Caki2 (cell line): Measurements from ENCODE around the gene DPF3. TPM values are rescaled to one million over a fixed set of nuclear protein-coding genes. Genes with fewer than 3 reads are reported as not detected.

Experiments
- DNase-seq: peaks from one replicate; pipeline ENCODE4 v3.0.0-alpha.2; 2015; ENCODE audit warnings: low read depth
- in situ Hi-C: cut with HindIII; loops from 2 replicates; pipeline ENCODE4 v1.10.0; 2016; ENCODE audit warnings: low sequenced_read_pairs, low pct_unique_long_range_greater_than_20kb, mixed read lengths
- total RNA-seq: library from RNA; depleted of rRNA; stranded (reverse); fragments of >200 nt; shearing (Covaris generic); gene quantifications from 2 replicates; pipeline ENCODE4 v1.2.3, GENCODE V29; 2014; ENCODE audit warnings: low replicate concordance

DPF3 gene
- total RNA-seq, 1 experiment from 2014 or later = not detected

- DNase-seq = no peak
- in situ Hi-C loops = no loop called here
These were observed 236.5 kb downstream of the DPF3 start for GRCh38 chr14:72657214-72657921.

GRCh38 chr14:72653026-72653425 is 240.9 kb downstream of the DPF3 start:
- in situ Hi-C loops = no loop called here
- no peak for DNase-seq

DNA sequence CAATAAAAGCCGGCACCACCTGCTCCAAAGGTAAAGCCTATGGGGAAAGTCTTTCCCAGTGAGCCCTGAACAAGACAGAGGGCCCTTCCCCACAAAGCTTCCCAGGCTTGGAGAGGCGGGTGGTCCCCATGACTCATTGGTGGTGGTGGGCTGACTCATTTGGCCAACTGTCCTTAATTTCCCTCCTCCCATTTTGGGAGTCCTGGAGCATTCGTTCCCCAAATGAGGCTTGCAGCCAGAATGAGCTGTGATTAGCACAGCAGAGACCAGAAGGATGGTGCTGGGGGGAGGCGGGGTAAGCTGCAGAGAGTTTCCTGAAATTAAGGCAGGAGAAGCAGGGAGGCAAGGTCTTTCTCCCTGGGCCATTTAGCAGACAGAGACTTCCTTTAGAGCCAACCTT is 241.7 kb downstream of the DPF3 start:
- in situ Hi-C loops = no loop called here
- DNase-seq = no peak

DNA sequence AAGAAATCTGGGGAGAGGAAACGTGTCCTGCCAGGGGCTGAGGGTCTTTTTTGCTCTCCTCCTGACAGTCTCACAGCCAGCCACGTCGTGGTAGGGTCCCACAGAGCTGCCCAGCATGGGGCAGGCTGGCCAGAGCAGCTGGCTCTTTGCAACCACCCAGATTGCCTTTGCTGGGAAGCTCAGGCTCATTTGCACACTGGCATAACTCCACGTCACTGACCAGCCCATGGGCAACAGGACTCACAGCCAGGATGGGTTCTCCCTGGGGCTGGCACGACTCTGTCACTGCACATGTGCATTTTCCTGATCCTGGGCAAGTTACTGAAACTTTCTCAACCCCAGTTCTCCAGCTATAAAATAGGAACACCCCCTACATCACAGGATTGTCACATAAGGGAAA is 242.2 kb downstream of the DPF3 start:
- DNase-seq = no peak
- in situ Hi-C loops = no loop called here

GRCh38 chr14:72651081-72651480 is 242.8 kb downstream of the DPF3 start:
- in situ Hi-C loops = no loop called here
- DNase-seq = no peak

GRCh38 chr14:72649603-72650227 is 244.2 kb downstream of the DPF3 start:
- in situ Hi-C loops = no loop called here
- DNase-seq = no peak

DNA sequence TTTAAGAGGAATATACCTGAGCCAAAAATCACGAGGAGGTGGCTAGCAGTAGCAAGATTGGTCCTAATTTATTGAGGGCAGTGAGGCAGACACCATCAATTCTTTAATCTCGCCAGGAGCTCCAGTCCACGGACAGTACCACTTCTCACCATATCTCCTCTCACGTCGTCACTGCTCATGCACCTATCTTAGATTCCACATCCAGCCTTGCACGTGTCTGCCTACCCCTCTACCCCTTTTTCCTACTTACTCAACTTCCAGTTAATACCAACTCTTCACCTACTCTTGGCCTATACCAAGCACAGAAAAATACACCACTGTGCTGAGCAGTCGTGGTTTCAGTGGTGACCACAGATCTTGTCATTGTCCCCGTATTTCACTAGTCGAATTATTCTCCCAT is 246.1 kb downstream of the DPF3 start:
- DNase-seq = no peak
- in situ Hi-C loops = no loop called here

DNA sequence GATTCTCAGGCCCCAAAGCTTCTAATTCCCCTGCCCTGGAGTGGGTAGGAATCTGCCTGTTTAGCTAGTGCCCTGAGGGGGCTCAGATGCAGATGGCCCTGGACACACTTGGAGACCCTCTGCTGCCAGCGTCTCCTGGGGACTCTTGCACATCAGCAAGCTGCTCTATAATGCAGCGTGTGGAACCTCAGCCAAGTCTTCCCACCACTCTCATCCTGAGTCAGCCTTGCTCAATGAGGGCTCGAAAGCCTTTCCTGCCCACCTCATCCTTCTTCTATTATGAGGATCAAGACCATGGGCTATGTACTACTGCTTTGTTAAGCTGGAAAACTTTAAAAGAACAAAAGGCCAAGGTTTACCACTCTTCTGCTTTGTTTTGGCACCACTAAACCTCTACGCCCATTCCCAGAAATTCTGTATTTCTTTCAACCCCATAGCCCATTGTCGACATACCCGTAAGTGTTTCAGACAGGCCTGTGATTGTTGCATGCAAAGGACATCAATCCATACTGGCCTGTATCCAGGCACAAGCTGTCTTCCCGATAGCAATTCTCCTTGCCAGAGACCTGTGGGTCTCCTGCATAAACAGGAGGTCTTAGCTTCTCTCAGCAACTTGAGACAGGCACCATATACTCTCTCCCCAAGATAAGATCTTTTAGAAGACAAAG is 246.9 kb downstream of the DPF3 start:
- in situ Hi-C loops = no loop called here
- no peak for DNase-seq

DNA sequence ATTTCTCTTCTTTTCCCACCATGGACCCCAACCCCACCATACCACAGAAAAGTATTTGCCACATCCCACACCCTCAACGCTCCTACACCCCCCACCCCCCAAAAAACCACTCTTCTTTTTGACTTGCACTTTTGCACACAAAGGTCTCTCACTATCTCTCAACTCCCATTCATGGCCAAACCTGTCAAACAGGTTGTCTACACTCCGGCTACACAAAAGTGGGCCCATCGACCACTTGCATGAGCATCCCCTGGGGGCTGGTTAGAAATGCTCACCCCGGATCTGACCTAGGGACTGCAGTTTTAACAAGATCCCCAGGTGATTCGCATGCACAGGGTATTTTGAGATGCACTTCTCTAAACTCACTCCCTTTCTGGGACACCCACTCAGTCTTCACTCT is 248.2 kb downstream of the DPF3 start:
- in situ Hi-C loops = no loop called here

GRCh38 chr14:72644758-72645489 is 249.0 kb downstream of the DPF3 start:
- no peak for DNase-seq
- in situ Hi-C loops = no loop called here

More for the DNA sequence above, 248.2 kb downstream of the DPF3 start:
- no peak for DNase-seq

GRCh38 chr14:72644038-72644437 is 249.9 kb downstream of the DPF3 start:
- DNase-seq = no peak
- in situ Hi-C loops = no loop called here

DNA sequence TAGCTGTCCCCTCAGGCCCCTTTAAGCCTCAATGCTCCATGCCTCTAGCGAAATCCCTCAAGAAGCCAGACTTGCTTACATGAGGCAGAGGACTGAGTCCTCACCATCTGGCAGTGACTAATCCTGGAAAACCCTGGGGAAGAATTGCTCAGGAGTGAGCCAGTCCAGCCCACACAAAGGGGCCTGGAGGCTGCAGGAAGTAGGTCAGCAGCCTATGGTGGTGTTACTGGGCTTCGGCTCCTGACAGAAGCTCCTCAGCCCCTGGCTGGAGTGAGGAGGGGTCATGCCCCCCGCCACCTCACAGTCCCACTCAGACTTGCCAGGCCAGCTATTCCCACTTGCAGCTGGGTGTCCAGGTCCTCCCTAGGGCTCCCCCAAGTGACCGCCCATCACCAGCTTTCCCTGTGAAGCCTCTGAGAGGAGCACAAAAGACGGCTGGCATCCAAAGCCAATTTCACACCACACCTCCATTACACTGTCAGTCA is 250.5 kb downstream of the DPF3 start:
- in situ Hi-C loops = no loop called here

GRCh38 chr14:72640911-72641485 is 252.9 kb downstream of the DPF3 start:
- no peak for DNase-seq
- in situ Hi-C loops = no loop called here

More for the DNA sequence above, 250.5 kb downstream of the DPF3 start:
- peak; percentile 62 for DNase-seq

DNA sequence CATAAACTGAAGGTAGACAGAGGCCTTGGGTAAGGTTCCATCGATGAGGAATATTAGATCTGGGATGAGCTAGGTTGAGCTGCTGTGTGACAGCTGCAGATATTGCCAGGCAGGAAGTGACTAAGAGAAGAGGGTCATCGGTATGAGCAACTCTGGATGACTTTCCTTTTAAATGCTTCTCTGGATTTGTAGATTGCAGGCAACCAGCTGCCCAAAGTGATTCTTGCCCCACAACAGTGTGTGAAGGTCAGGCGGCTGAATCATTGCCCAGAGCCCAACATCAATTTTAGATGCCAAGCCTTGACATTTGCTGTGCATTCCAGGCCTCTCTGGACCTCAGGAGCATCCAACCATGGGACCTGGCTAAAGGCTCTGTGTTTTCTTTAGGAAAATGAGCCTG is 255.9 kb downstream of the DPF3 start:
- in situ Hi-C loops = no loop called here
- peak; percentile 37 for DNase-seq

DNA sequence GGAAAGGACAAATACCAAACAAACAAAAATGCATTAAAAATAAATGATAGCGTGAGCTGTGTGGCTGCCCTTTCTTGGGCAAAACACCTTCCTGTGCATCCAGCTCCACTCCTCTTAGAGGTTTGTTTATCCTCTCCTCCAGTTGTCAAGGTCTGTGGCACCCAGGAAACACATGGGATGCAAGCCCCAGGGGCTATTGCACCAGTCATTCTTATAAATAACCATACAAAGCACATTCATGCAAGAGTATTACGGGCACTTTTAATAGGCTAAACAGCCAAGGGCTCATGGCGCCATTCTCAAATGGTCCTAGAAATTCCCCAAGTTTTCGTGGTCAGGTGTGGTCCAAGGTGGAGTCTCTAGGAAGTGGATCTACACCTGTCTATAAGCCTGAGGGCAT is 257.0 kb downstream of the DPF3 start:
- no peak for DNase-seq
- in situ Hi-C loops = no loop called here

DNA sequence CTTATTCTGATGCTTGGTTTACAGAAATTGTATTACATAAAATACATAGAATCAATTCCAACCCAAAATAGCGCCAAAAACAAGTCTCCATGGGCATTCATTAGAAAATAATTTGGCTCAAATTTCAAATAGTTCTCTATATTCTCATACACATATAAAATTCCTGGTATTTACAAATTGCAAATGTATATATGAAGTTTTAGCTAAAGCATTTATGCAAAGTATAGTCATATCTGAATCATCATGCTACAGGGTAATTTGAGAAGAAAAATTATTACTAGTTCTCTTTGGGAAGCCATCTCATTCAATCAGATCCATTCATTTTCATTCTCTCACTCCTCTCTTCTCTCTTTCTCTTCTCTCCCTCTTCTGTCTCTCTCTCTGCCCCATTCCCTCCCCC is 257.8 kb downstream of the DPF3 start:
- no peak for DNase-seq
- in situ Hi-C loops = no loop called here

DNA sequence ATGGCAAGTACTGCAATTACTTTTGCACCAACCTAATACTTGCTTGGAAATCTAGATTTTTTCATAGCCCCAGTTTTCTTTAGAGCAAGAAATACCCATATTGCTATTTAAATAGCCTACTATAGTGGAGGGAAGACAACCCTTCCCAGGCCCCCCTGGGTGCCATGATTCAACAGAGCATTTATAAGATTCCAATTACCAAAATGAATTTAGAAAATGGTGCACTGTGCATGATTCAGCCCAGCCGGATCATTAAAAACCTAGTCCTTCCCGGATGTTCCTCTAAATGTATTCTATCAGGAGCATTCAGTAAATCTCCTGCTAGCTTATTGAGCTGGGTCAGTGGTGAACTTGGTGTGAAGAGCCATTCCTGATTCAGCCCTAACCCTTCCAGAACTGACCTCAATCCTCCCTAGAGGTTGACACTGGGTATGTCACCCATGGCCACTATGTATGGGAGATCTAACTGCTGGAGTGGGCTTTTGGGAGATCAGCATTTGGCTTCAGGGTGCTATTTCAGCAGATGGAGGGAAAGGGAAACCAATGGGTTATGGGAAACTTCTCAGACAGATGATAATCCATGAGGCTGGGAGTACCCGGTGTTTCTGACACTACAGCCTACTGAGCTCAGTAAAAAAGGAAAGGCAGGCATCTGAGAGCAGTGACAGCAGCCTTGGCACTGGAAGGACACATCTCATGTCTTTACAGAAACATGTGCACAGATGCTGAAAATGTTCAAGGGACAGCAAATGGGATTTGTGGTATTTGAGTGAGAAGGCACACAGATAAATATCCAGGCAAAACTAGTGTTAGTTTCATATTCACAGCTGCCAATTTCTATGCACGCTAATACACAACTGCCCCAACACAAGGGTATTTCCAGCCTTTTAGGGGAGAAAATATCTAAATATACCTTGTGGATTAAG is 258.9 kb downstream of the DPF3 start:
- in situ Hi-C loops = no loop called here
- no peak for DNase-seq

DNA sequence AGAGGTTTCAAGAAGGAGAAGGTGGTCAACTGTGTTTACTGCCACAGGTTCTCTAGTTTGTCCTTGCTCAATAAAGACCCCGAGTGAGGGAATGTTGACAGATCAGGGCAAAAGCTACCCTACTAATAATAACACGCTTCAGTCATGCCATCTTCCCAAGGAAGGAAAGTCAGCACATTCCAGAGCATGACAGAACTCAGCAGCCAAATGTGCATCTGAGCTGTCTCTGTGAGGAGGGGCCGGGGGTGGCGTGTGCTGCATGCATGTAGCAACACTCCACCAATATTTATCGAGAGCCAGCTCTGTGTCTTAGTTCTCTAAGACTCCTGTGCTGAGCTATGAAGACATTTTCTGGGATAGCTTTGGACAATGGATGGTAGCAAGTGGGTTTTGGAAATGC is 260.4 kb downstream of the DPF3 start:
- in situ Hi-C loops = no loop called here
- DNase-seq = no peak
